Fibroblast of the conjunctiva (primary cell): ENCODE data around the gene STK4.

ENCODE experiments used
- DNase-seq: peaks from one replicate; pipeline ENCODE4 v3.0.0-alpha.2; 2010; ENCODE audit warnings: low read depth

STK4 gene

GRCh38 chr20:44954211-44954610 is 12.1 kb upstream of the STK4 start:
- DNase-seq = no peak

GRCh38 chr20:44955270-44955669 is 11.0 kb upstream of the STK4 start:
- no peak for DNase-seq

- DNase-seq = no peak
Measured at GRCh38 chr20:44956410-44956809, 9.9 kb upstream of the STK4 start.

GRCh38 chr20:44958276-44958675 is 8.0 kb upstream of the STK4 start:
- no peak for DNase-seq

- DNase-seq = no peak
Measured at GRCh38 chr20:44959082-44959637, 7.2 kb upstream of the STK4 start.

GRCh38 chr20:44959638-44960102 is 6.6 kb upstream of the STK4 start:
- DNase-seq = peak; percentile 20

GRCh38 chr20:44960103-44960852 is 6.0 kb upstream of the STK4 start, which contains the start of gene TOMM34:
Gene TOMM34 (minus strand): TSS chr20:44960397. CDS start chr20:44960333, 64 bp downstream.
- peak; percentile 79 for DNase-seq

- no peak for DNase-seq
Measured at GRCh38 chr20:44961011-44961869, 5.1 kb upstream of the STK4 start.

- DNase-seq = no peak
Measured at GRCh38 chr20:44961870-44962267, 4.4 kb upstream of the STK4 start.

GRCh38 chr20:44962483-44962882 is 3.8 kb upstream of the STK4 start:
- DNase-seq = no peak

- no peak for DNase-seq
Measured at GRCh38 chr20:44963325-44964215, 2.7 kb upstream of the STK4 start.

- no peak for DNase-seq
Measured at GRCh38 chr20:44965651-44966029, 672 bp upstream of the STK4 start.

- no peak for DNase-seq
Measured at GRCh38 chr20:44967207-44967807, 995 bp downstream of the STK4 start.

- no peak for DNase-seq
Measured at GRCh38 chr20:44969300-44969894, 3.1 kb downstream of the STK4 start.

- no peak for DNase-seq
Measured at GRCh38 chr20:44970243-44970757, 4.0 kb downstream of the STK4 start.

GRCh38 chr20:44973053-44973452 is 6.7 kb downstream of the STK4 start:
- no peak for DNase-seq

- no peak for DNase-seq
Measured at GRCh38 chr20:44976698-44977097, 10.4 kb downstream of the STK4 start.

- no peak for DNase-seq
Measured at GRCh38 chr20:44979090-44979621, 12.8 kb downstream of the STK4 start.

- DNase-seq = no peak
Measured at GRCh38 chr20:44981736-44982406, 15.6 kb downstream of the STK4 start.
